BE2C (cell line): Measurements from ENCODE around the gene UNC5A.

Source experiments
- DNase-seq: peaks from one replicate; pipeline ENCODE4 v3.0.0-alpha.2; 2020
- H3K27me3 ChIP-seq: fragments of 250-450 bp; sonication (Bioruptor Pico); 2 replicates; pipeline ENCODE4 v1.5.1; 2020; ENCODE audit warnings: mild to moderate bottlenecking
- H3K36me3 ChIP-seq: fragments of 250-450 bp; sonication (Bioruptor Pico); 2 replicates; pipeline ENCODE4 v1.5.1; 2020; ENCODE audit warnings: mild to moderate bottlenecking
- H3K4me1 ChIP-seq: fragments of 250-450 bp; sonication (Bioruptor Pico); 2 replicates; pipeline ENCODE4 v1.5.1; 2020
- H3K4me3 ChIP-seq: 2 replicates; pipeline ENCODE4 v1.5.1; 2011; ENCODE audit warnings: low read depth, low read length
- H3K9me3 ChIP-seq: fragments of 250-450 bp; sonication (Bioruptor Pico); 2 replicates; pipeline ENCODE4 v1.5.1; 2020
- TF ChIP-seq, protein P1 (sequence below): IDR thresholded peaks from 2 replicates; pipeline ENCODE4 v1.5.1; 2012; ENCODE audit warnings: mild to moderate bottlenecking, low read depth, low read length

UNC5A gene

DNA sequence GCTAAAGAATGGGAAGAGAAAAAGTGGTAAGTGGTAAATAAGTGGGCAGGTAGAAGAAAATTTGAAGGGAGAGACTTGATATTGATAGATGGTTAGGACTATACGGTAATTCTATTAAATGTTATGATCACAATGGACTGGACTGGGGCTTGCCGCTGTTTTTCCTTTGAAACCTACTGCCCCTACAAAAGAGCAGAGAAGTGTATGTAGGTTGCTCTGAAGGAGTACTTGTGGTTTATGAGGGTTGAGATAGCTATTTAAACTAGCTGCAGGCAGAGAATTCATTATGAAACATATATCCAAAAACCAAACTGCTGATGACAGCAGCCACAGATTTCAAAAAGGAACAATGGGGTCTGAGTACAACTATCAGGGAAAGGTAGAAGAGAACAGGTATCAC, 105.5 kb downstream of the UNC5A start:
- Histone ChIP-seq H3K9me3 (no peaks in the 10 kb centered on the region), H3K36me3 (no peaks in the 10 kb centered on the region; the same call in 1 of the 2 replicates), H3K4me3 (no peak overlapping the region), H3K4me1 (no peaks in the 10 kb centered on the region; the same call in 1 of the 2 replicates), H3K27me3 (no peaks in the 10 kb centered on the region)
- TF ChIP-seq, protein P1, sequence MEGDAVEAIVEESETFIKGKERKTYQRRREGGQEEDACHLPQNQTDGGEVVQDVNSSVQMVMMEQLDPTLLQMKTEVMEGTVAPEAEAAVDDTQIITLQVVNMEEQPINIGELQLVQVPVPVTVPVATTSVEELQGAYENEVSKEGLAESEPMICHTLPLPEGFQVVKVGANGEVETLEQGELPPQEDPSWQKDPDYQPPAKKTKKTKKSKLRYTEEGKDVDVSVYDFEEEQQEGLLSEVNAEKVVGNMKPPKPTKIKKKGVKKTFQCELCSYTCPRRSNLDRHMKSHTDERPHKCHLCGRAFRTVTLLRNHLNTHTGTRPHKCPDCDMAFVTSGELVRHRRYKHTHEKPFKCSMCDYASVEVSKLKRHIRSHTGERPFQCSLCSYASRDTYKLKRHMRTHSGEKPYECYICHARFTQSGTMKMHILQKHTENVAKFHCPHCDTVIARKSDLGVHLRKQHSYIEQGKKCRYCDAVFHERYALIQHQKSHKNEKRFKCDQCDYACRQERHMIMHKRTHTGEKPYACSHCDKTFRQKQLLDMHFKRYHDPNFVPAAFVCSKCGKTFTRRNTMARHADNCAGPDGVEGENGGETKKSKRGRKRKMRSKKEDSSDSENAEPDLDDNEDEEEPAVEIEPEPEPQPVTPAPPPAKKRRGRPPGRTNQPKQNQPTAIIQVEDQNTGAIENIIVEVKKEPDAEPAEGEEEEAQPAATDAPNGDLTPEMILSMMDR: no peak
- no peak for DNase-seq

DNA sequence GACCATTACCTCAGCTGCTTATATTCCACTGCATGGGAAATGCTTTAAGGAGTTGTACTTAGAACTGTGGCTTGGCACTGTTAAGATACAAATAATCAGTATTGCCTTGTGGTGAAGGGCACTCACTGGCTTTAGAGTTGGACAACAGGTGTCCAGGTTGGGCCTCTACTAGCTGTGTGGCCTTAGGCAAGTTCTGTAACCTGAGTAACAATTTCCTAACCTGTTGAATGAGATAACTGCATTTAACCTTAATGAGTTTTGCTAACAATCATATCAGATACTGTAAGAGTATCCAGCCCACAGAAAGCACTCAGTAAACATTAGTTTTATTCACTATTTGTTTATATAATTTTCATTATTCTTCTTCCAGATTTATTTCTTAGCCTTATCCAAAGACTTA, 106.0 kb downstream of the UNC5A start:
- no peaks in the 10 kb centered on the region; the same call in 1 of the 2 replicates for H3K36me3 ChIP-seq
- TF ChIP-seq, protein P1: no peak

DNA sequence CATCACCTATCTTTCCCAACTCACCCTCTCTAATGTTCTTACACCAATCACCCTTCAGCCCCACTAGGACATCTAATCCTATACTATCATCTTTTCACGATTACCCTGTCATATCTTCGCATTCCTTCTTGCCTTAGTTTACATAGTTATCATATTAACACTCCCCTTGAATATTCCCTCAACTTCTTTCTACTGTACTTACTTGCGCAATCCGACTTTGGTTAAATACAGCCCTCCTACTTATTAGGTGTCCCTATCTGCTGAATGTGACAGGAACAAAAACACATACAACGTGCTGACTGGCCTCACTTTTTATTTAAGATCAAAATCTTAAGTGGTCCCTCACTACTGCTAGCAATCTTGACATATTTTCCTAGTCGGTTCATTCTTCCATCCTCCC, 108.3 kb downstream of the UNC5A start:
- Histone ChIP-seq H3K4me1 (no peaks in the 10 kb centered on the region; the same call in 1 of the 2 replicates), H3K27me3 (no peaks in the 10 kb centered on the region), H3K36me3 (no peaks in the 10 kb centered on the region)

More for the DNA sequence above, 106.0 kb downstream of the UNC5A start:
- DNase-seq: no peak
- H3K4me3 ChIP-seq: no peak overlapping the region
- no peaks in the 10 kb centered on the region for H3K9me3 ChIP-seq
- H3K4me1 ChIP-seq: no peaks in the 10 kb centered on the region; the same call in 1 of the 2 replicates
- H3K27me3 ChIP-seq: no peaks in the 10 kb centered on the region

DNA sequence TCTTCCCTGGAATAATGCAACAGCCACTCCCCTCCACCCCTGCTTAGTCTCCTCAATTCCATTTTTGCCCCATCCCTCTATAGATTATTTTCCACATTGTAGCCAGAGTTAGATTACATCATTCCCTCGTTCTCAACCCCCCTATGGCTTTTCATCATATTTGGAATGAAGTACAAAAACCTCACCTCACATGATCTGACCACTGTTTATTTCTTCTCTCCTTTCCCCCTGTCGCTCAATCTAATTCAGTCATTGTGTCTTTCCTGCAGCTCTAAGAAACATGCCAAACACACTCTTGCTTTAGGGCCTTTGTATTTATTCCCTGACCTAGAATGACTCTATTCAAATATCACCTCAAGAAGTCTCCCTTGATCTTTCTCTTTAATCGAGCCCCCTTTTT, 111.4 kb downstream of the UNC5A start:
- no peak for DNase-seq
- Histone ChIP-seq H3K9me3 (no peaks in the 10 kb centered on the region), H3K36me3 (peaks cover 6% of the 10 kb centered on the region), H3K27me3 (no peaks in the 10 kb centered on the region), H3K4me1 (no peaks in the 10 kb centered on the region), H3K4me3 (no peak overlapping the region)
- TF ChIP-seq, protein P1: no peak

More for the DNA sequence above, 108.3 kb downstream of the UNC5A start:
- TF ChIP-seq, protein P1: no peak
- no peak for DNase-seq
- Histone ChIP-seq H3K9me3 (no peaks in the 10 kb centered on the region), H3K4me3 (no peak overlapping the region)

DNA sequence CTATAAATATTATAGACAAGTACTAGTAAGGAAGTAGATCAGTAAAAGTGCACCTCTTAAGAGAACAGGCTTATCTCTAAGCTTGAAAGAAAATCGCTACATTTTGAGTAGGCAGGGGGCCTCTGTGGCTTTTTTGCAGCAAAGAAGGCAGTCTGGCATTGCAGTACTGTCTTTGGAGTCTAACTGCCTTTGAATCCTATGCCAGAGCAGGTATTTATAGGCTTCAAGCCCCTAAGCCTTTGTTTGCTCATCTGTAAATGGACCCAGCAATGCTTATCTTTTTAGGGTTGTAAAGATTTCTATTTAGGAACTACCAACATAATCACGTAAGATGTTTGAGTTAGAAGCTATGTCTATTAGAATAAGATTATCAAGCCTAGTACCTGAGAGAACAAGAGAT, 112.5 kb downstream of the UNC5A start:
- H3K36me3 ChIP-seq: peaks cover 6% of the 10 kb centered on the region
- no peak for DNase-seq
- TF ChIP-seq, protein P1: no peak
- no peaks in the 10 kb centered on the region for H3K4me1 ChIP-seq
- H3K9me3 ChIP-seq: no peaks in the 10 kb centered on the region
- H3K27me3 ChIP-seq: no peaks in the 10 kb centered on the region
- no peak overlapping the region for H3K4me3 ChIP-seq

DNA sequence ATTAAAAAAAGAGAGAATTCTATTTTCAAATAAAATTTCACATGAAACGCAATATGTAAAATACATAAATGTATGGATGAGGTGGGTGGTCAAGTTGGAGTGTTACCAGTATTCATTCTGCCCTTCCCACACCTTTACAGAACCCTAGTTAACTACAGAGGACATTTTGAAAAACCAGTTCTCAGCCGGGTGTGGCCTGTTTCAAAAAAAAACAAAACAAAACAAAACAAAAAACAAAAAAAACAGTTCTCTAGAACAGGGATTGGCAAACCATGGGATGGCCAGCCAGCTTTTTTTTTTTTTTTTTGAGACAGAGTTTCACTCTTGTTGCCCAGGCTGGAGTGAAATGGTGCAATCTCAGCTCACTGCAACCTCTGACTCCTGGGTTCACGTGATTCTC, 117.2 kb downstream of the UNC5A start:
- Histone ChIP-seq H3K36me3 (peaks cover 6% of the 10 kb centered on the region), H3K9me3 (no peaks in the 10 kb centered on the region), H3K4me1 (no peaks in the 10 kb centered on the region), H3K4me3 (no peak overlapping the region), H3K27me3 (no peaks in the 10 kb centered on the region)
- no peak for DNase-seq
- TF ChIP-seq, protein P1: no peak
